Ectodermal cell (in vitro differentiated cells): Measurements from ENCODE around the gene KCNK7.

ENCODE experiments used
- H3K27ac ChIP-seq: 2 replicates; pipeline ENCODE4 v1.7.0; 2013; ENCODE audit warnings: mild to moderate bottlenecking, low read depth, low read length; ENCODE audit not compliant: insufficient read depth, poor library complexity, severe bottlenecking
- H3K27me3 ChIP-seq: 2 replicates; pipeline ENCODE4 v1.7.0; 2013; ENCODE audit warnings: mild to moderate bottlenecking, low read length; ENCODE audit not compliant: insufficient read depth, control insufficient read depth, poor library complexity, severe bottlenecking
- H3K36me3 ChIP-seq: one replicate; pipeline ENCODE4 v1.7.0; 2013; ENCODE audit warnings: low read length; ENCODE audit not compliant: control insufficient read depth, insufficient read depth
- H3K4me1 ChIP-seq: one replicate; pipeline ENCODE4 v1.7.0; 2013; ENCODE audit warnings: low read length; ENCODE audit not compliant: control insufficient read depth, insufficient read depth
- H3K4me3 ChIP-seq: 2 replicates; pipeline ENCODE4 v1.7.0; 2013; ENCODE audit warnings: low read depth, low read length, control low read depth; ENCODE audit not compliant: insufficient read depth
- H3K9me3 ChIP-seq: 2 replicates; pipeline ENCODE4 v1.7.0; 2013; ENCODE audit warnings: mild to moderate bottlenecking, low read length, moderate library complexity; ENCODE audit not compliant: control insufficient read depth
- WGBS, 2 experiments: methylation state at CpG; one replicate each; pipeline ENCODE4 v1.1.7; 2013; ENCODE audit warnings: missing lambda C conversion rate in 2 of 2; 5-methylcytosine and 5-hydroxymethylcytosine counted together

Gene KCNK7

DNA sequence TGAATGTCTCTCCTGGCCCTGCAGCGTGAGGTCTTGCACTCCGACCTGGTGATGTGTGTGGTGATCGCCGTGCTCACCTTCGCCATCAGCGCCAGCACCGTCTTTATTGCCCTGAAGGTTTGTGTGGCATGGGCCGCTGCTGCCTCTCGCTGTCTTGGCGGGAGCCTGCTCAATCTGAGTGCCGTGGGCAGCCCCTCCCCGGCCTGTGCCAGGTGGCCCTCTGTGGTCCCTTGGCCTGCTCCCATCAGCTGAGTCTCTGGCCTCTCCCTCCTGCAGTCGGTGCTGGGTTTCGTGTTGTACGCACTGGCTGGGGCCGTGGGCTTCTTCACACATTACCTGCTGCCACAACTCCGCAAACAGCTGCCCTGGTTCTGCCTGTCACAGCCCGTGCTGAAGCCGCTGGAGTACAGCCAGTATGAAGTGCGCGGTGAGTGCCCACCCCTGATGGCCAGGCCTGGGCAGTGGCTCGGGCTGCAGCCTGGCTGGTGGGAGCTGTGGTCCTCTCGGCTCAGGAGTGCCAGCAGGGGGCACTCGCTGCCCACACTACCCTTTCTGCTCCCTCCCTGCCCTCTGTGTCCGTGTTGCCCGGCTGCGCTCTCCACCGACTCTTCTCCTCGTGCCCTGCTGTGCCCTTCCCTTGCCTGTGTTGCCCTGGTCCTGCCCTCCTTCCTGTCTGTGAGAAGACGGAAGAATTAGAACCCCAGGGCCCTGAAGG, 30.2 kb upstream of the KCNK7 start:
- Histone ChIP-seq H3K4me1 (no peaks in the 10 kb centered on the region), H3K9me3 (no peaks in the 10 kb centered on the region), H3K27ac (no peak overlapping the region), H3K4me3 (no peak overlapping the region), H3K27me3 (no peaks in the 10 kb centered on the region), H3K36me3 (peaks cover 33% of the 10 kb centered on the region)
- 81 to 82% methylated on average over 30 of the region's 30 CpGs for WGBS, 2 experiments

- H3K4me1 ChIP-seq, result no peaks in the 10 kb centered on the region
- H3K27me3 ChIP-seq, result no peaks in the 10 kb centered on the region
- no peak overlapping the region for H3K4me3 ChIP-seq
- H3K9me3 ChIP-seq, result no peaks in the 10 kb centered on the region
- H3K36me3 ChIP-seq, result peaks cover 33% of the 10 kb centered on the region
- no peak overlapping the region for H3K27ac ChIP-seq
- 94 to 95% methylated on average over 30 of the region's 30 CpGs for WGBS, 2 experiments
Observed at GRCh38 chr11:65624931-65625627, 29.5 kb upstream of the KCNK7 start.

- Histone ChIP-seq H3K36me3 (peaks cover 31% of the 10 kb centered on the region), H3K27me3 (no peaks in the 10 kb centered on the region), H3K27ac (no peak overlapping the region), H3K4me3 (no peak overlapping the region), H3K4me1 (no peaks in the 10 kb centered on the region), H3K9me3 (no peaks in the 10 kb centered on the region)
- 95 to 96% methylated on average over 24 to 25 of the region's 25 CpGs for WGBS, 2 experiments
Observed at GRCh38 chr11:65623852-65624616, 28.4 kb upstream of the KCNK7 start.

GRCh38 chr11:65623177-65623576, 27.6 kb upstream of the KCNK7 start:
- peaks cover 40% of the 10 kb centered on the region for H3K36me3 ChIP-seq
- 96% methylated on average over 14 of the region's 14 CpGs for WGBS, 2 experiments

GRCh38 chr11:65622011-65622410, 26.4 kb upstream of the KCNK7 start:
- WGBS, 2 experiments, result 95% methylated on average over 16 of the region's 16 CpGs
- Histone ChIP-seq H3K27ac (no peak overlapping the region), H3K9me3 (no peaks in the 10 kb centered on the region)

More at GRCh38 chr11:65623177-65623576, 27.6 kb upstream of the KCNK7 start:
- H3K4me1 ChIP-seq, result no peaks in the 10 kb centered on the region
- H3K27ac ChIP-seq, result no peak overlapping the region
- H3K9me3 ChIP-seq, result no peaks in the 10 kb centered on the region
- H3K27me3 ChIP-seq, result no peaks in the 10 kb centered on the region
- no peak overlapping the region for H3K4me3 ChIP-seq

GRCh38 chr11:65621460-65621859, 25.9 kb upstream of the KCNK7 start:
- Histone ChIP-seq H3K27ac (no peak overlapping the region), H3K9me3 (no peaks in the 10 kb centered on the region), H3K36me3 (peaks cover 35% of the 10 kb centered on the region), H3K4me3 (no peak overlapping the region), H3K4me1 (peaks cover 10% of the 10 kb centered on the region), H3K27me3 (no peaks in the 10 kb centered on the region)
- WGBS, 2 experiments, result 95 to 96% methylated on average over 14 of the region's 14 CpGs

More at GRCh38 chr11:65622011-65622410, 26.4 kb upstream of the KCNK7 start:
- Histone ChIP-seq H3K36me3 (peaks cover 41% of the 10 kb centered on the region), H3K27me3 (no peaks in the 10 kb centered on the region), H3K4me3 (no peak overlapping the region), H3K4me1 (peaks cover 5% of the 10 kb centered on the region)

GRCh38 chr11:65620666-65621065, 25.1 kb upstream of the KCNK7 start:
- peaks cover 33% of the 10 kb centered on the region for H3K36me3 ChIP-seq
- no peaks in the 10 kb centered on the region for H3K9me3 ChIP-seq
- no peaks in the 10 kb centered on the region for H3K27me3 ChIP-seq
- H3K4me3 ChIP-seq, result no peak overlapping the region
- H3K27ac ChIP-seq, result no peak overlapping the region
- 92 to 94% methylated on average over 19 of the region's 19 CpGs for WGBS, 2 experiments
- peaks cover 12% of the 10 kb centered on the region for H3K4me1 ChIP-seq

GRCh38 chr11:65619281-65619928, 23.8 kb upstream of the KCNK7 start:
- Histone ChIP-seq H3K27me3 (no peaks in the 10 kb centered on the region), H3K4me1 (peaks cover 12% of the 10 kb centered on the region), H3K4me3 (no peak overlapping the region), H3K27ac (no peak overlapping the region), H3K36me3 (peaks cover 33% of the 10 kb centered on the region), H3K9me3 (no peaks in the 10 kb centered on the region)
- 95 to 96% methylated on average over 29 of the region's 29 CpGs for WGBS, 2 experiments

- Histone ChIP-seq H3K27me3 (no peaks in the 10 kb centered on the region), H3K27ac (no peak overlapping the region), H3K9me3 (no peaks in the 10 kb centered on the region), H3K4me1 (peaks cover 12% of the 10 kb centered on the region), H3K4me3 (no peak overlapping the region), H3K36me3 (peaks cover 33% of the 10 kb centered on the region)
- WGBS, 2 experiments, result 96 to 97% methylated on average over 14 of the region's 14 CpGs
Observed at GRCh38 chr11:65618763-65619162, 23.2 kb upstream of the KCNK7 start.
